OCI-LY3 (cell line): ENCODE results near the gene ILF2.
A peak's percentile ranks its signal among the peaks of the same experiment; 100 is the strongest.

Experiments used
- H2AFZ ChIP-seq: fragments of 200-600, 300-600 bp; shearing (Covaris generic); 2 replicates; pipeline ENCODE4 v1.6.0; 2014; ENCODE audit warnings: antibody characterized with exemption, low read depth, low read length
- H3K27ac ChIP-seq: fragments of 200-600, 300-600 bp; sonication (generic); 2 replicates; pipeline ENCODE4 v1.5.1; 2014; ENCODE audit warnings: mild to moderate bottlenecking, low read length, moderate library complexity, mixed read lengths
- H3K27me3 ChIP-seq: fragments of 200-600, 300-600 bp; sonication (generic); 2 replicates; pipeline ENCODE4 v1.6.1; 2014; ENCODE audit warnings: low read depth, low read length, mixed read lengths
- H3K36me3 ChIP-seq: fragments of 200-600, 300-600 bp; sonication (generic); replicated peaks from 2 replicates; pipeline ENCODE3; 2014; ENCODE audit warnings: low read depth, low read length, mixed read lengths
- H3K4me1 ChIP-seq: fragments of 300-600, 200-600 bp; sonication (generic); 2 replicates; pipeline ENCODE4 v1.6.1; 2014; ENCODE audit warnings: low read length, mixed read lengths
- H3K4me2 ChIP-seq: fragments of 200-600, 300-600 bp; sonication (generic); 2 replicates; pipeline ENCODE4 v1.6.1; 2014; ENCODE audit warnings: low read length, mixed read lengths
- H3K4me3 ChIP-seq: fragments of 300-600, 200-600 bp; sonication (generic); 2 replicates; pipeline ENCODE4 v1.5.1; 2014; ENCODE audit warnings: antibody characterized with exemption, mild to moderate bottlenecking, low read length, moderate library complexity
- H3K79me2 ChIP-seq: fragments of 300-600, 200-600 bp; shearing (Covaris generic); 2 replicates; pipeline ENCODE4 v1.6.1; 2014; ENCODE audit warnings: mild to moderate bottlenecking, low read length, mixed read lengths
- H3K9ac ChIP-seq: fragments of 300-600, 200-600 bp; shearing (Covaris generic); 2 replicates; pipeline ENCODE4 v1.6.0; 2014; ENCODE audit warnings: mild to moderate bottlenecking, low read length, moderate library complexity
- H3K9me3 ChIP-seq: fragments of 200-600, 300-600 bp; shearing (Covaris generic); 2 replicates; pipeline ENCODE4 v1.6.1; 2014; ENCODE audit warnings: low read length, mixed read lengths; ENCODE audit not compliant: insufficient read depth
- H4K20me1 ChIP-seq: fragments of 200-600, 300-600 bp; sonication (generic); 2 replicates; pipeline ENCODE4 v1.6.1; 2016; ENCODE audit warnings: low read length, mixed read lengths; ENCODE audit not compliant: insufficient read depth
- CTCF ChIP-seq: fragments of 200-600, 300-600 bp; sonication (generic); IDR thresholded peaks from 2 replicates; pipeline ENCODE4 v1.5.1; 2014; ENCODE audit warnings: antibody characterized with exemption, low read length, low read depth
- EZH2phosphoT487 ChIP-seq: fragments of 200-600 bp; shearing (Covaris generic); IDR thresholded peaks from 2 replicates; pipeline ENCODE4 v1.6.1; 2018; ENCODE audit warnings: antibody characterized with exemption, mixed run types, low read depth

ILF2 gene

GRCh38 chr1:153678519-153679336 lies 7.9 kb upstream of the ILF2 start, which contains the start of gene NPR1:
TSS of gene NPR1 (plus strand) at chr1:153678688. CDS start at chr1:153679109, 421 bp downstream.
- Histone ChIP-seq H2AFZ (no peak within 1 kb of the TSS), H3K27me3 (peaks cover 18% of the 10 kb centered on the region), H3K9me3 (no peaks in the 10 kb centered on the region), H3K4me1 (no peaks in the 10 kb centered on the region), H3K4me2 (peak within 1 kb of the TSS; percentile 57), H4K20me1 (no peaks in the 10 kb centered on the region), H3K27ac (no peak within 1 kb of the TSS), H3K79me2 (no peaks in the 10 kb centered on the region), H3K36me3 (no peaks in the 10 kb centered on the region), H3K4me3 (no peak within 1 kb of the TSS), H3K9ac (no peak within 1 kb of the TSS)
- TF ChIP-seq CTCF, result no peak
- TF ChIP-seq EZH2phosphoT487, result no peak

GRCh38 chr1:153677718-153678518 lies 7.1 kb upstream of the ILF2 start:
- Histone ChIP-seq H3K4me3 (no peak overlapping the region), H3K79me2 (no peaks in the 10 kb centered on the region), H3K4me2 (peak overlapping the region; percentile 57), H2AFZ (no peak overlapping the region), H4K20me1 (no peaks in the 10 kb centered on the region), H3K9ac (no peak overlapping the region), H3K27ac (no peak overlapping the region), H3K27me3 (peaks cover 18% of the 10 kb centered on the region), H3K9me3 (no peaks in the 10 kb centered on the region), H3K4me1 (no peaks in the 10 kb centered on the region), H3K36me3 (no peaks in the 10 kb centered on the region)
- TF ChIP-seq EZH2phosphoT487 (no peak), CTCF (peak; percentile 98)

GRCh38 chr1:153673511-153673910 lies 2.7 kb upstream of the ILF2 start:
- Histone ChIP-seq H2AFZ (no peak overlapping the region), H4K20me1 (no peaks in the 10 kb centered on the region), H3K36me3 (peaks cover 17% of the 10 kb centered on the region), H3K4me1 (peaks cover 9% of the 10 kb centered on the region), H3K9ac (no peak overlapping the region), H3K9me3 (no peaks in the 10 kb centered on the region), H3K4me3 (no peak overlapping the region), H3K4me2 (no peak overlapping the region), H3K79me2 (peaks cover 23% of the 10 kb centered on the region), H3K27me3 (peaks cover 8% of the 10 kb centered on the region; the same call in 1 of the 2 replicates), H3K27ac (no peak overlapping the region)
- no peak for TF ChIP-seq CTCF
- no peak for TF ChIP-seq EZH2phosphoT487
